OCI-M2 (cell line): ENCODE results near the gene NAT9.

Experiments
- DNase-seq: peaks from one replicate; lab custom pipeline; 2025; ENCODE audit not compliant: unreplicated experiment; lab: John Stamatoyannopoulos, UW

NAT9 gene

GRCh38 chr17:74763565-74764387 is 12.4 kb downstream of the NAT9 start:
- DNase-seq: no peak

GRCh38 chr17:74761931-74762330 is 14.2 kb downstream of the NAT9 start:
- no peak for DNase-seq

- DNase-seq: no peak
These were observed 14.7 kb downstream of the NAT9 start for GRCh38 chr17:74761419-74761818.

- no peak for DNase-seq
These were observed 15.6 kb downstream of the NAT9 start for GRCh38 chr17:74760404-74761105.

GRCh38 chr17:74759941-74760340 is 16.2 kb downstream of the NAT9 start:
- no peak for DNase-seq

- DNase-seq: no peak
These were observed 16.8 kb downstream of the NAT9 start for GRCh38 chr17:74759243-74759801.

GRCh38 chr17:74758848-74759168 is 17.3 kb downstream of the NAT9 start:
- no peak for DNase-seq

- no peak for DNase-seq
These were observed 18.0 kb downstream of the NAT9 start for GRCh38 chr17:74757931-74758847.

GRCh38 chr17:74757502-74757901 is 18.6 kb downstream of the NAT9 start:
- DNase-seq: no peak

GRCh38 chr17:74756891-74757290 is 19.3 kb downstream of the NAT9 start:
- DNase-seq: no peak

GRCh38 chr17:74755533-74755932 is 20.6 kb downstream of the NAT9 start:
- DNase-seq: no peak

- no peak for DNase-seq
These were observed 21.3 kb downstream of the NAT9 start for GRCh38 chr17:74754832-74755231.

GRCh38 chr17:74752822-74753401 is 23.2 kb downstream of the NAT9 start:
- DNase-seq: no peak

GRCh38 chr17:74752415-74752814 is 23.7 kb downstream of the NAT9 start:
- no peak for DNase-seq

- no peak for DNase-seq
These were observed 25.6 kb downstream of the NAT9 start for GRCh38 chr17:74750327-74751069.

GRCh38 chr17:74750039-74750326 is 26.2 kb downstream of the NAT9 start:
- no peak for DNase-seq

- no peak for DNase-seq
These were observed 26.7 kb downstream of the NAT9 start for GRCh38 chr17:74749279-74750038.

GRCh38 chr17:74748529-74749278 is 27.4 kb downstream of the NAT9 start, which contains the start of gene NHERF1:
Gene NHERF1, plus strand, starts transcription at chr17:74748628. Its CDS starts 219 bp downstream, at chr17:74748847.
- peak; percentile 43 for DNase-seq

GRCh38 chr17:74748279-74748528 is 27.9 kb downstream of the NAT9 start:
- DNase-seq: no peak
